ENCODE results near the gene LZTS3. TPM values are rescaled to one million over a fixed set of nuclear protein-coding genes. Genes with fewer than 3 reads are reported as not detected.

Gene LZTS3
- total RNA-seq: 4.5 and 10.4 TPM in 2 replicates

DNA sequence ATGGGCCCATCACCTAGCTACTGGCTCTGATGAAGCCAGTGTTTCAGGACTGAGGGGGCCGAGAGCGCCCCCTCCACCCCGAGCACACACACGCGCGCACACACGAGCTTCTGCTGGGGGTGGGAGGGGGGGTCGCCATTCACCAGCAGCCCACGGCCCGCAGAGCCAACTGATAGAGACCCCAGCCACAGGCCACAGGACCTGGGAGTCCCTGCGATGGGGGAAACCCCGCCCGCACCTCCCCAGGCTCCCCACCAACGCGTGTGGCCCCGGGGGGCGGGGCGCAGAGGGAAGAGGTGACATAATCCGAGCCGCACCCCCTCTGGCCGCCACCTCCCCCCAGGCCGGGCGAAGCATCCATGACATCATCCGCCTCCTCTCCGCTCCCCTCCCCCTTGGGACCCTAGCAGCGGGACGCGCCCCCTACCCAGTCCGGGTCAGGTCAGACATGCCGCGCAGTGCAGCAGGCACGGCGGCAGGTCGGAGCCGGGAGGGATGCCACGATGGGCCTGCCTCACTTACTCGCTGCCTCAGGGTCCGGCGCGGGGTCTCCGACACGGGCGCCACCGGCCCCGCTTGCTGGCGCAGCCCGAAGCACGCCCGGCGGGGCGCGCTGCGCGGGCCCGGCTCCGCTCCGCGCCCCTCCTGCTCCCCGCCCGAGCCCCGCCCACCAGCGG, at the start of gene LZTS3:
Gene LZTS3 (minus strand): TSS at position 617 of the 677 bp plus-strand sequence. CDS start 6,386 bp downstream, outside the sequence.

GRCh38 chr20:3209257-3209945, 36.1 kb upstream of the LZTS3 start, which contains the start of gene ITPA:
TSS of gene ITPA (plus strand) at chr20:3209498. CDS start at chr20:3209552, 54 bp downstream.

DNA sequence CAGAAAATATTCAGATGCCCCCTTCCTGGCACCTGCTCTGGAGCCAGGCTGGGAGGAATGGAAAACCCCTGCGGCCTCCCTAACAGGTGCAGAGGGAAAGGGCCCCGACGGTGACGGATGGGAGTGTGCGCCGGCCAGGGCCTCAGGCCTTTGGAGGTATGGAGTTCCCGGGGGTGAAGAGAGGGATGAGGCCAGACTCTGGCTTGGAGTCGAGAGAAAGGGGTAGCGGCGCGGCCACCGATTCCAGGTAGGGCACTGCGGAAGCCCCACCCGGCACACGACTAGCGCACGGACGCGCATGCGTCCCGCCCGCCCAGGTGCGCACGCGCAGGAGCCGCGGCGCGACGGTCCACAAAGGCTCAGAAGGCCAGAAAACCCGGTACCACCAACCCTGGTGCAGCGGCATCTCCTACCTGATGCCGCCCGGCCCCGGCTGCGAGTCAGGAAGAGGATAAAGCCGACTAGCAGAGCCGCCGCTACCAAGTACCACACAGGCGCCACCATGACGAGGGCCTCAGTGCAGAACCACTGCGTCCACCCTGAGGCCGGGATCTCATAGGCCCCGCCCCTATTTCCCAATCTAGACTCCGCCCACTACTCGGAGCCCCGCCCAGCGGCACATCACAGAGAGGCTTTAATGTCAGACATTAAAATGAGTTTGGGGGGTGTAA, 30.9 kb upstream of the LZTS3 start, which contains the start of gene DDRGK1:
Gene DDRGK1 (minus strand): TSS at position 559 of the 671 bp plus-strand sequence. CDS start 55 bp downstream, at position 504.

Other genes with a start within 250 kb of the LZTS3 start
- gene GNRH2, start 129.9 kb downstream of the LZTS3 start, total RNA-seq: 0.15 and 0.50 TPM in 2 replicates
- 31.4 and 32.7 TPM in 2 replicates for gene MRPS26, start 127.5 kb downstream of the LZTS3 start, total RNA-seq
- not detected in 2 replicates for gene OXT, start 101.9 kb downstream of the LZTS3 start, total RNA-seq
- gene AVP, start 88.8 kb downstream of the LZTS3 start, total RNA-seq: not detected in 2 replicates
- gene FASTKD5, start 13.7 kb downstream of the LZTS3 start, total RNA-seq: 11.4 and 11.5 TPM in 2 replicates
- gene UBOX5, start 13.7 kb downstream of the LZTS3 start, total RNA-seq: 3.9 and 4.5 TPM in 2 replicates
- 23.0 and 33.4 TPM in 2 replicates for gene DDRGK1, start 31.1 kb upstream of the LZTS3 start, total RNA-seq
- 34.7 and 38.1 TPM in 2 replicates for gene ITPA, start 35.9 kb upstream of the LZTS3 start, total RNA-seq
- 0.44 and 1.8 TPM in 2 replicates for gene SLC4A11, start 65.6 kb upstream of the LZTS3 start, total RNA-seq
- gene DNAAF9, start 234.1 kb upstream of the LZTS3 start, total RNA-seq: 18.3 and 20.3 TPM in 2 replicates